Measurements from ENCODE around the gene TRIM44.

The TRIM44 gene

GRCh38 chr11:35618497-35619115 lies 44.0 kb upstream of the TRIM44 start:
- peak; percentile 10 for DNase-seq (ENCODE audit: low read depth)
- no peak for TF ChIP-seq POLR2A (IDR thresholded peaks at IDR 0.05; ENCODE audit: extremely low read depth, insufficient read length)
- TF ChIP-seq MAX (IDR thresholded peaks at IDR 0.05; ENCODE audit: low read depth, low read length) = no peak
- TF ChIP-seq, protein P1, sequence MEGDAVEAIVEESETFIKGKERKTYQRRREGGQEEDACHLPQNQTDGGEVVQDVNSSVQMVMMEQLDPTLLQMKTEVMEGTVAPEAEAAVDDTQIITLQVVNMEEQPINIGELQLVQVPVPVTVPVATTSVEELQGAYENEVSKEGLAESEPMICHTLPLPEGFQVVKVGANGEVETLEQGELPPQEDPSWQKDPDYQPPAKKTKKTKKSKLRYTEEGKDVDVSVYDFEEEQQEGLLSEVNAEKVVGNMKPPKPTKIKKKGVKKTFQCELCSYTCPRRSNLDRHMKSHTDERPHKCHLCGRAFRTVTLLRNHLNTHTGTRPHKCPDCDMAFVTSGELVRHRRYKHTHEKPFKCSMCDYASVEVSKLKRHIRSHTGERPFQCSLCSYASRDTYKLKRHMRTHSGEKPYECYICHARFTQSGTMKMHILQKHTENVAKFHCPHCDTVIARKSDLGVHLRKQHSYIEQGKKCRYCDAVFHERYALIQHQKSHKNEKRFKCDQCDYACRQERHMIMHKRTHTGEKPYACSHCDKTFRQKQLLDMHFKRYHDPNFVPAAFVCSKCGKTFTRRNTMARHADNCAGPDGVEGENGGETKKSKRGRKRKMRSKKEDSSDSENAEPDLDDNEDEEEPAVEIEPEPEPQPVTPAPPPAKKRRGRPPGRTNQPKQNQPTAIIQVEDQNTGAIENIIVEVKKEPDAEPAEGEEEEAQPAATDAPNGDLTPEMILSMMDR (IDR thresholded peaks at IDR 0.05; ENCODE audit: low read depth, low read length) = no peak
- TF ChIP-seq MYC (IDR thresholded peaks at IDR 0.05; ENCODE audit: low read depth, low read length) = no peak

GRCh38 chr11:35619116-35619854 lies 43.3 kb upstream of the TRIM44 start:
- TF ChIP-seq POLR2A (IDR thresholded peaks at IDR 0.05; ENCODE audit: extremely low read depth, insufficient read length) (no peak), MAX (IDR thresholded peaks at IDR 0.05; ENCODE audit: low read depth, low read length) (no peak), MYC (IDR thresholded peaks at IDR 0.05; ENCODE audit: low read depth, low read length) (no peak)
- TF ChIP-seq, protein P1 (IDR thresholded peaks at IDR 0.05; ENCODE audit: low read depth, low read length) = no peak
- H3K4me3 ChIP-seq (ENCODE audit: low read depth, low read length) = no peak overlapping the region
- no peak for DNase-seq (ENCODE audit: low read depth)

More at GRCh38 chr11:35618497-35619115, 44.0 kb upstream of the TRIM44 start:
- no peak overlapping the region for H3K4me3 ChIP-seq (ENCODE audit: low read depth, low read length)

GRCh38 chr11:35619855-35620640 lies 42.5 kb upstream of the TRIM44 start:
- H3K4me3 ChIP-seq (ENCODE audit: low read depth, low read length) = no peak overlapping the region
- TF ChIP-seq MYC (IDR thresholded peaks at IDR 0.05; ENCODE audit: low read depth, low read length) (no peak), POLR2A (IDR thresholded peaks at IDR 0.05; ENCODE audit: extremely low read depth, insufficient read length) (no peak), MAX (IDR thresholded peaks at IDR 0.05; ENCODE audit: low read depth, low read length) (no peak)
- TF ChIP-seq, protein P1 (IDR thresholded peaks at IDR 0.05; ENCODE audit: low read depth, low read length) = no peak
- no peak for DNase-seq (ENCODE audit: low read depth)

DNA sequence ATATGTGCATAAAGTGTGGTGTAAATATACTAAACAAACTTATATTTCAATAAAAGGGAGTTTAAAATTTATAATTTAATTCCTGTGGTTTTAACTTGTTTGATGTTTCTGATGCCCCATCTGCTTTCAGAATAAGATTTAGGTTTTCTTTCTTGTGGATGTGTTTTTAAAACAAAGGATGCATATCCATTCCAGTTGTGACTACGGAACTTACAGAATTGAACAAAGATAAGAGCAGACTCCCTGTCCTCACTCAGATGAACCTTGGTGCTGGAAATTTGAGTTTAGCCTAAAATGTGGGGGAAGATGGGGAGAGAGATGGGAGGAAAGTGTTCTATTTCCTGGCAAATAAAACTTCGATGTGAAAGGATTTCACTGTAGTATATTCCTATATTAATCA lies 41.8 kb upstream of the TRIM44 start:
- no peak for DNase-seq (ENCODE audit: low read depth)
- TF ChIP-seq, protein P1 (IDR thresholded peaks at IDR 0.05; ENCODE audit: low read depth, low read length) = no peak
- TF ChIP-seq MYC (IDR thresholded peaks at IDR 0.05; ENCODE audit: low read depth, low read length) (no peak), POLR2A (IDR thresholded peaks at IDR 0.05; ENCODE audit: extremely low read depth, insufficient read length) (no peak), MAX (IDR thresholded peaks at IDR 0.05; ENCODE audit: low read depth, low read length) (no peak)
- H3K4me3 ChIP-seq (ENCODE audit: low read depth, low read length) = no peak overlapping the region

GRCh38 chr11:35621620-35622019 lies 41.0 kb upstream of the TRIM44 start:
- no peak for DNase-seq (ENCODE audit: low read depth)
- no peak overlapping the region for H3K4me3 ChIP-seq (ENCODE audit: low read depth, low read length)
- TF ChIP-seq MYC (IDR thresholded peaks at IDR 0.05; ENCODE audit: low read depth, low read length) = no peak
- TF ChIP-seq MAX (IDR thresholded peaks at IDR 0.05; ENCODE audit: low read depth, low read length) = no peak
- TF ChIP-seq, protein P1 (IDR thresholded peaks at IDR 0.05; ENCODE audit: low read depth, low read length) = no peak
- no peak for TF ChIP-seq POLR2A (IDR thresholded peaks at IDR 0.05; ENCODE audit: extremely low read depth, insufficient read length)
